ENCODE measurements around the gene RGR.

The RGR gene

GRCh38 chr10:84244651-84245270 is at the start of gene RGR:
TSS of gene RGR (plus strand) at chr10:84245053. CDS start at chr10:84245091, 38 bp downstream.
- DNase-seq = no peak

GRCh38 chr10:84196083-84196482 is 48.8 kb upstream of the RGR start:
- no peak for DNase-seq

GRCh38 chr10:84196941-84197340 is 47.9 kb upstream of the RGR start:
- DNase-seq = no peak

GRCh38 chr10:84197643-84198042 is 47.2 kb upstream of the RGR start:
- no peak for DNase-seq

GRCh38 chr10:84198206-84198915 is 46.5 kb upstream of the RGR start:
- DNase-seq = no peak

- DNase-seq = no peak
Measured at GRCh38 chr10:84200537-84201243, 44.2 kb upstream of the RGR start.

GRCh38 chr10:84201244-84201606 is 43.6 kb upstream of the RGR start:
- no peak for DNase-seq

GRCh38 chr10:84201682-84202081 is 43.2 kb upstream of the RGR start:
- DNase-seq = no peak

GRCh38 chr10:84202349-84202748 is 42.5 kb upstream of the RGR start:
- no peak for DNase-seq

GRCh38 chr10:84204122-84204521 is 40.7 kb upstream of the RGR start:
- DNase-seq = no peak

GRCh38 chr10:84204610-84205009 is 40.2 kb upstream of the RGR start:
- DNase-seq = no peak

GRCh38 chr10:84205049-84205852 is 39.6 kb upstream of the RGR start:
- peak; percentile 69 for DNase-seq

- no peak for DNase-seq
Measured at GRCh38 chr10:84205853-84206525, 38.9 kb upstream of the RGR start.

GRCh38 chr10:84208023-84208422 is 36.8 kb upstream of the RGR start:
- no peak for DNase-seq

- no peak for DNase-seq
Measured at GRCh38 chr10:84211566-84211965, 33.3 kb upstream of the RGR start.

GRCh38 chr10:84212014-84212413 is 32.8 kb upstream of the RGR start:
- DNase-seq = no peak

GRCh38 chr10:84213076-84213475 is 31.8 kb upstream of the RGR start:
- no peak for DNase-seq

GRCh38 chr10:84214046-84214572 is 30.7 kb upstream of the RGR start:
- DNase-seq = no peak

GRCh38 chr10:84214612-84215235 is 30.1 kb upstream of the RGR start:
- DNase-seq = peak; percentile 44

GRCh38 chr10:84216834-84217233 is 28.0 kb upstream of the RGR start:
- no peak for DNase-seq

- DNase-seq = no peak
Measured at GRCh38 chr10:84217746-84218145, 27.1 kb upstream of the RGR start.

GRCh38 chr10:84221916-84222315 is 22.9 kb upstream of the RGR start:
- DNase-seq = no peak

Measured in CD4-positive, alpha-beta T cell treated with Interleukin-17A for 1 hour (primary cell).